Muscle layer of duodenum (tissue), 2 donors: ENCODE data around the gene LOXHD1.

Experiments
- H3K27ac ChIP-seq: one replicate; pipeline ENCODE4 v1.7.0; 2013; ENCODE audit warnings: mild to moderate bottlenecking, low read length
- H3K27me3 ChIP-seq: one replicate; pipeline ENCODE4 v1.7.0; 2013; ENCODE audit warnings: low read depth, mild to moderate bottlenecking, control low read depth, low read length
- H3K36me3 ChIP-seq, 2 donors: one replicate each; pipeline ENCODE4 v1.7.0; 2013; ENCODE audit warnings: low read length in 2 of 2, control low read depth in 1 of 2, mild to moderate bottlenecking in 1 of 2; ENCODE audit not compliant: insufficient read depth in 2 of 2, control insufficient read depth in 1 of 2
- H3K4me1 ChIP-seq, 2 donors: one replicate each; pipeline ENCODE4 v1.7.0; 2013; ENCODE audit warnings: low read length in 2 of 2, mild to moderate bottlenecking in 2 of 2, control low read depth in 1 of 2, moderate library complexity in 1 of 2; ENCODE audit not compliant: insufficient read depth in 2 of 2, control insufficient read depth in 1 of 2
- H3K4me3 ChIP-seq, 2 donors: one replicate each; pipeline ENCODE4 v1.7.0; 2013; ENCODE audit warnings: low read length in 2 of 2, low read depth in 1 of 2, mild to moderate bottlenecking in 1 of 2
- H3K9me3 ChIP-seq, 2 donors: one replicate each; pipeline ENCODE4 v1.7.0; 2013; ENCODE audit warnings: low read length in 2 of 2, control low read depth in 1 of 2, mild to moderate bottlenecking in 1 of 2; ENCODE audit not compliant: control insufficient read depth in 1 of 2
- donor health status: healthy.

LOXHD1 gene

DNA sequence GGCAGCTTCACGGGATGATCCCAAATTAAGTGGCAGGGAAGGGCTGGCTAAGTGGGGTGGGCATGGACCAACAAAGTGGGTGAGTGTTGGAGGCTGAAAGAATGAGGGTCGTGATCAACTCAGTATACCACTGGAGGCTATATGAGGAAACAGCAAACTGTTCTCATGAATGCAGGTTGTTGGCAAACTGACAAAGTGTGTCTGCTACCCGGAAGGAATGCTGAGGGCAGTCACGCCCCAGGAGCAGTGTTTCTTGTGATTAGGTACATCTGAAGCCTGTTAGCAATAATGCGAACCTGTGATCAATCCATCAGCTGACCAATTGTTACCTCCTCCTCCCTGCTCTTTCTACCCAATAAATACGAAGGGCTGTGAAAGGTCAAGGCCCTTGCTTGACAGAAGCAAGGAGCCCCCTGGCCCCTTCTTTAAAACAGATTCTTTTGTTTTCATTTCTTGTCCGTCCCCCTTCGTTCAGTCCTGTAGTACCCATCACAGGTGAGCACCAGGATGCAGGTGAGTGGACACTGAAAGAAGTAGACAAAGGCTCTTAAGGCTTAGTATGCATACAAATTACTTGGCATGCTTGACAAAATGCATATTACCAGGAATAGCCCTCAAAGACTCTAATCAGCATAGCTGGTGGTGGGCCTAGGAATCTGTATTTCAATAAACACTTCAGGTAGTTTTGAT lies 67.9 kb downstream of the LOXHD1 start:
- Histone ChIP-seq H3K27ac (no peak overlapping the region), H3K4me3 (no peak overlapping the region), H3K27me3 (no peaks in the 10 kb centered on the region), H3K36me3 (no peaks in the 10 kb centered on the region), H3K9me3 (no peaks in the 10 kb centered on the region), H3K4me1 (no peaks in the 10 kb centered on the region)

DNA sequence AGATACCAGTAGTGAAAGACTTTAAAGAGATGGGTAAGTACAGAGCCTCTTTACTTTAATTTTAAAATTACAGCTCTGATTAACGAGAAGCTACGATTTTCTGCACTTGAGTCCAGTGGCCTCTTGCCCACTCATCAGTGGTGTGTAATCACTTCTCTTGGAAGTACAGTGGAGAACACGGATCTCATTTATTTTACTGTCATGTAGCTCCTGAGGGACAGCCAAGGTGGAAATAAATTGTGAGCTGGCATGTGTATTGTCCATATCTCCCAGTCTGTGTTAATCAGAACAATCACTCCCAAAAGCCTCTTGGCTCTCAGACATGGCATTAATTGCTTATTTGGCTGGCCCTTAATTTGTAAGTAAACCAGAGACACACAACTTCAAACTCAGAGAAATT lies 69.4 kb downstream of the LOXHD1 start:
- no peak overlapping the region for H3K4me3 ChIP-seq
- no peaks in the 10 kb centered on the region for H3K9me3 ChIP-seq
- H3K4me1 ChIP-seq, result no peaks in the 10 kb centered on the region
- H3K36me3 ChIP-seq, result no peaks in the 10 kb centered on the region
- H3K27ac ChIP-seq, result no peak overlapping the region
- H3K27me3 ChIP-seq, result no peaks in the 10 kb centered on the region

DNA sequence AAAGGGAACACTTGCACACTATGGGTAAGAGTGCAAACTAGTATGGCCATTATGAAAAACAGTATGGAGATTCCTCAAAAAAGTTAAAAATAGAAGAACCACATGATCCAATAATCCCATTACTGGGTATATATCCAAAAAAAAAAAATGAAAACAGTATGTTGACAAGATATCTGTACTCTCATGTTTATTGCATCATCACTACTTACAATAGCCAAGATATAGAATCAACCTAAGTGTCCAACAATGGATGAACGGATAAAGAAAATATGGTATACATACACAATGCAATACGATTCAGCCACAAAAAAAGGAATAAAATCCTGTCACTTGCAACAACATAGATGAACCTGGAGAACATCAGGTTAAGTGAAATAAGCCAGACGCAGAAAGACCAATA lies 73.3 kb downstream of the LOXHD1 start:
- H3K36me3 ChIP-seq, result no peaks in the 10 kb centered on the region
- H3K27me3 ChIP-seq, result no peaks in the 10 kb centered on the region
- no peak overlapping the region for H3K27ac ChIP-seq
- no peaks in the 10 kb centered on the region for H3K4me1 ChIP-seq
- H3K9me3 ChIP-seq, result peaks cover 5 to 9% of the 10 kb centered on the region in 2 donors
- no peak overlapping the region for H3K4me3 ChIP-seq

DNA sequence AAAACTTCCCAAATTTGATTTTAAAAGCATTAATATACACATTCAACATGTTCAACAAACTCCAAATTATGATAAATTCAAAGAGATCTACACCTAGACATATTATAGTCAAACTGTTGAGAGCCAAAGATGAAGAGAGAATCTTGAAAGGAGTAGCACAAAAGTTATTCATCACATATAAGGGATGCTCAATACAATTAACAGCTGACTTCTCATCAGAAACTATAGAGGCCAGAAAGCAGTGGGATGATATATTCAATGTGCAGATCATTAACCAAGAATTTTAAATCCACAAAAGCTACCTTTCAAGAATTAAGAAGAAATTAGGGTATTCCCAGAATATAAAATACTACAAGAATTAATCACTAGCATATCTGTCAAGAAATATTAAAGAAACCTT lies 75.4 kb downstream of the LOXHD1 start:
- no peaks in the 10 kb centered on the region for H3K4me1 ChIP-seq
- H3K27me3 ChIP-seq, result no peaks in the 10 kb centered on the region
- no peaks in the 10 kb centered on the region for H3K36me3 ChIP-seq
- H3K9me3 ChIP-seq, result peaks cover 5 to 9% of the 10 kb centered on the region in 2 donors
- H3K27ac ChIP-seq, result no peak overlapping the region
- no peak overlapping the region for H3K4me3 ChIP-seq

DNA sequence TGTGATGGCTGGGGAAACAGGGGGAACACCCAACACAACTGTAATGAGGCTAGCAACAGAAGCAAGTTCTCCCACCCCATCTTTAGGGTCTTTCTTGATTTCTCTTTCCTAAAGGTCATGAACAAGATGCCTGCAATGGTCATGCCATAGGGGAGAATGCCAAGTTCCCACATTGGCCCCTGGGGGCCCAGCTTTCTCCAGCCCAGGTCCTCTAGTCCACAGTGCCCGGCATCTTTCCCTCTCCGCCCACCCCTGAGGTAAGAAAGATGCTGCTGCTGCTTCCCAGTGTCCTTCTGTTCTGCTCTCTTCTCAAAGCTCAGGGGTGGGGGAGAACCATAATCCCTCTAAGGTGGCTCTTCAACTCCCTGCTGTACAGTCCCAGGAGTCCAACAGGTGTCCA lies 78.0 kb downstream of the LOXHD1 start:
- Histone ChIP-seq H3K4me3 (no peak overlapping the region), H3K4me1 (no peaks in the 10 kb centered on the region), H3K9me3 (peaks cover 5 to 9% of the 10 kb centered on the region in 2 donors), H3K27me3 (no peaks in the 10 kb centered on the region), H3K27ac (no peak overlapping the region), H3K36me3 (no peaks in the 10 kb centered on the region)

DNA sequence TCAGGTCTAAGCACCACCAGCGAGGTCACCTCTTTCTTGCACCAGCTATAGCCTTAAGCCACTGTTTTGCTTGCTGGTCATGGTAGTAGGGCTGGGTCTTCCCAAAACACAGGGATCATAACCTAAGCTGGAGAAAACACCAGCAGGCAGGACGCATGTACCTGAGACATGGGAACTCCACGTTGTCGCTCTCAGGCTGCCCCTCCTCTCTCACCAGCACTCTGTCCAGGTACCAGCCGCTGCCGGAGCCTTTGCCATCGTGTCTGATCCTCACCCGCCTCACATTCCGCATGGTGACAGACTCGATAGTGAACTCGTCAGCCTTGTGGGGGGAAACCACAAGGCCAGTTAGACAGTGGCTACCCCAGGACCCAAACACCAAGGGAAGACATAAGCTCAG lies 79.5 kb downstream of the LOXHD1 start:
- no peaks in the 10 kb centered on the region for H3K36me3 ChIP-seq
- H3K27me3 ChIP-seq, result no peaks in the 10 kb centered on the region
- H3K4me3 ChIP-seq, result no peak overlapping the region

DNA sequence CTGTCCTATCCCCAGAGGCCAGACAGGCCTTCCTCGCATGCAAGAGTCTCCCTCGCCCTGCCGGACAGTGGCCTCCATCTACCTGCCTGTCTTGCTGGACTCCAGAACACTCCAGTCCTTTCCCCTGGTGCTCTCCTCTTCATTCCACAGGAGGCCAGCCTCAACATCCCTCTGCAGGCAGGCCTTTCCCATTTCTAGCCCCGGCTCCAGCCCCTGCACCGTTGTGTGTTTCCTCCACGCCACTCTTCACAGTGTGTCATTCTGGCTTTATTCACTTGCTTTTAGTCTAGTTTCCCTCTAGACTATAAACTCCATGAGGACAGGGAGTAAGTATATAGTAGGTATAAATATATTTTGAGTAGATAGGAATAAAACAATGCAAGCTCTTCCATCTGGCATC lies 81.2 kb downstream of the LOXHD1 start:
- H3K4me1 ChIP-seq, result no peaks in the 10 kb centered on the region
- H3K27me3 ChIP-seq, result no peaks in the 10 kb centered on the region
- H3K4me3 ChIP-seq, result no peak overlapping the region
- no peak overlapping the region for H3K27ac ChIP-seq
- H3K9me3 ChIP-seq, result no peaks in the 10 kb centered on the region
- H3K36me3 ChIP-seq, result no peaks in the 10 kb centered on the region

More for the DNA sequence above, 79.5 kb downstream of the LOXHD1 start:
- H3K27ac ChIP-seq, result no peak overlapping the region
- peaks cover 5 to 9% of the 10 kb centered on the region in 2 donors for H3K9me3 ChIP-seq
- no peaks in the 10 kb centered on the region for H3K4me1 ChIP-seq

DNA sequence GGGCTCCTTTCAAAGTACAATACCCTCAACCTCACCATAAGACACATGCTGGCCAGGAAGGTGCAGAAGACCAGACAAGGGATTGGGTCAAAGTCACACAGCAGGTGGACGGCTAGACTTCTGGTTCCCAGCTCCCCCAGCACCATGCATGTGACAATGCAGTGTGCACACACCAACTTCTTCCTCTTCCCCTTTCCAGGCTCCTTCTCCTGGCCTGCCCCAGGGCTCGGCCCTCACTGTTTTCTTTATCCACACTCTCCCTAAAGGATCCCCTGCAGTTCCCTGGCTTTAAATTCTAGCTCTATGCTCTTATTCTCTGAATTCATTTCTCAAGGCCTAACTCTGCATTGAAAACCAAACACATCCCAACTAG lies 82.3 kb downstream of the LOXHD1 start:
- no peaks in the 10 kb centered on the region for H3K36me3 ChIP-seq

DNA sequence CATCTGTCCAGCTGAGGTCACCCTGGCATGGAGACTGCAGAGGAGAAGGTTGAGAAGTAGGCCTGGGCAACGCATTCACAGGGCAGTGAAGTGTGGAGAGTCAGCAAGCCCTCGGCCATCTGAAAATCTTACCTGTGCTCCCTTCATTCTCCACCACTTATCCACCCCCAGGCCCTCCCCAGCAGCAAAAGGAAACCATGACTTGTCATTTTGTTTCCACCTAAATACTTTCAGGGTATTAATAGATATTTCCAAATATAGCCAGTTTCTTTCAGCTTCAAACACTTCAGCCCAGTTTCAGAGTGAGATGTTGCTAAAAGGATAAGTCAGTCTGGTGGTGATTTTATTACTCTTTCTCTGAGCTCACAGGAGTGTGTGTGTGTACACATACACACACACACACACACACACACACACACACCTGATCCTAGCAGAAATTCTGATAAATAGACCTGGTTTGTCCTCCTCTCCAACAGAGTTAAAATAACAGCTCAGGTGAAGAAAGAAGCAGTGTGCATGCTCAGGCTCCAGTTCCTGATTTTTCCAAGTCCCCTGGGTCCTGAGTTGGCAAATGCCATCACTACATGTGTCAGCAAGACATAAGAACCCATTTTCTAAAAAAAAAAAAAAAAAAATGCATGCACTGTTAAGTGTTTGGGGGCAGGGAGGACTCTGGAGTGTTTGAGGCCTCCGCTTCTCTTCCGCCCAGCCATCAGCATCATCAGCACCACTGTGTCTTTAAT lies 82.8 kb downstream of the LOXHD1 start:
- Histone ChIP-seq H3K4me1 (no peaks in the 10 kb centered on the region), H3K27ac (no peak overlapping the region), H3K27me3 (no peaks in the 10 kb centered on the region), H3K36me3 (no peaks in the 10 kb centered on the region), H3K4me3 (no peak overlapping the region), H3K9me3 (no peaks in the 10 kb centered on the region)

More for the DNA sequence above, 82.3 kb downstream of the LOXHD1 start:
- no peaks in the 10 kb centered on the region for H3K9me3 ChIP-seq
- H3K27ac ChIP-seq, result no peak overlapping the region
- H3K4me3 ChIP-seq, result no peak overlapping the region
- H3K4me1 ChIP-seq, result no peaks in the 10 kb centered on the region
- H3K27me3 ChIP-seq, result no peaks in the 10 kb centered on the region

DNA sequence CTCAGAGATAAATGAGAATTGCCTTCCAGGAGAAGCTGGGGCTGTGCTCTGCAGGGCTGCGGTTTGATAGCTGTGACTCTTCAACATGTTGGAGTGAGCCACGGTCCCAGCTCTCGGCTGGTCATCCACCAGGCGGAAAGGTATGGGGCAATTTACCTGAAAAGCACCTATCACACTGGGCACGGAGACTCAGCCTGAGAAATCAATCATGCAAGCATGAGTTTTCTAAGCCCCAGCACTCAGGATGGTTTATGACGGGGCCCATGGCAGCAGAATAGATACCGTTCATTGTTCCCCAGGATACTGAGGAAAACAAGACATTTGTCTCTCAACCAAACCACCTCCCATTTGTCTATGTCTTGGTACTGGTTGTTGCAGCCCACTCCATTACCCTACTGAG lies 83.9 kb downstream of the LOXHD1 start:
- Histone ChIP-seq H3K4me3 (no peak overlapping the region), H3K9me3 (no peaks in the 10 kb centered on the region), H3K36me3 (no peaks in the 10 kb centered on the region), H3K27ac (no peak overlapping the region), H3K4me1 (no peaks in the 10 kb centered on the region), H3K27me3 (no peaks in the 10 kb centered on the region)

DNA sequence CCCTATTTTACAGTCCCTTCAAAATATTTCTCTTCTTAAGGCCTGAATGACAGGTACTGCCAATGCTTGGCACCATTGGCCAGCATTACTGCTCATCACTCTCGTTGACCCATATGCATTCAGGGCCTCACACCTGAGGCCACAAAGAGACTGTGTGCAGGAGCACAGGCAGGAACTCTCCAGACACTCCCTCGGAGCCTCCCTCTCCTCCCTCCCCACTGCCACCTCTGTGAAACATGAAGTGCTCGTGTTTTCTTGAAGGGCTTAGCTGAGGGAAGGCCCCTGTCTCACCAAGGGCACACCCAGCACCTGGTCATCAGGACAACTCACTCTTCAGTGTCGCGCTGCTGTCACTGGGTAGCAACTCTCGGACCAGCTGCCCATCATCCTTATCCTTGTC lies 85.3 kb downstream of the LOXHD1 start:
- Histone ChIP-seq H3K9me3 (no peaks in the 10 kb centered on the region), H3K36me3 (no peaks in the 10 kb centered on the region), H3K4me1 (no peaks in the 10 kb centered on the region), H3K27ac (no peak overlapping the region), H3K4me3 (no peak overlapping the region), H3K27me3 (no peaks in the 10 kb centered on the region)

DNA sequence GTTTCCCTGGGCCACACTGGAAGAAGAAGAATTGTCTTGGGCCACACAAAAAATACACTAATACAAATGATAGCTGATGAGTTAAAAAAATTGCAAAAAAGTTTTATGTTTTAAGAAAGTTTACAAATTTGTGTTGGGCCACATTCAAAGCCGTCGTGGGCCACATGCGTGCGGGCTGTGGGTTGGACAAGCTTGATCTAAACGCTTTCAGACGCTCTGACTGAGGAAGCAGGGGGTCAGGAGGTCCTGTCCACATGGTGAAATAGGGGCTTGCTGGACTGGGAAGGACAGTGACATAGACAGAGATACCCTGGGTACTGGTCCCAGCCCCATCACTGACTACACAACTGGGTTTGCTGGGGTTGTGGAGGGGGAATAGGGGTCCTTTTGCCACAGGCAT lies 86.4 kb downstream of the LOXHD1 start:
- Histone ChIP-seq H3K27ac (no peak overlapping the region), H3K4me1 (no peaks in the 10 kb centered on the region), H3K9me3 (no peaks in the 10 kb centered on the region), H3K27me3 (no peaks in the 10 kb centered on the region), H3K36me3 (no peaks in the 10 kb centered on the region), H3K4me3 (no peak overlapping the region)
